ENCODE measurements around the gene TMIGD2.
"Not testable (repeated sequence)": the region's sequence is repeated elsewhere in the genome, so short reads cannot be mapped to it uniquely, and the experiment has no call there.

Gene TMIGD2

GRCh38 chr19:4267101-4267900, 34.9 kb downstream of the TMIGD2 start:
- DNase-seq (ENCODE audit: low spot score): peak; percentile 45

- no peak for DNase-seq (ENCODE audit: low spot score)
These were observed 35.8 kb downstream of the TMIGD2 start for GRCh38 chr19:4266253-4267000.

- DNase-seq (ENCODE audit: low spot score): peak; percentile 8
These were observed 37.4 kb downstream of the TMIGD2 start for GRCh38 chr19:4264812-4265211.

GRCh38 chr19:4260613-4261191, 41.5 kb downstream of the TMIGD2 start:
- no peak for DNase-seq (ENCODE audit: low spot score)

GRCh38 chr19:4258181-4258580, 44.0 kb downstream of the TMIGD2 start:
- DNase-seq (ENCODE audit: low spot score): no peak

GRCh38 chr19:4257025-4257424, 45.2 kb downstream of the TMIGD2 start:
- DNase-seq (ENCODE audit: low spot score): no peak

- DNase-seq (ENCODE audit: low spot score): no peak
These were observed 45.6 kb downstream of the TMIGD2 start for GRCh38 chr19:4256563-4256962.

GRCh38 chr19:4246767-4247593, 55.2 kb downstream of the TMIGD2 start, which contains the start of gene YJU2:
Gene YJU2 (plus strand): TSS chr19:4247080. CDS start chr19:4247147, 67 bp downstream.
- peak; percentile 99 for DNase-seq (ENCODE audit: low spot score)

- not testable (repeated sequence) for DNase-seq (ENCODE audit: low spot score)
These were observed 56.3 kb downstream of the TMIGD2 start for GRCh38 chr19:4245938-4246337.
